ENCODE measurements around the gene PLCG2.

Gene PLCG2

GRCh38 chr16:81817789-81818567, 38.9 kb downstream of the PLCG2 start:
- DNase-seq = no peak

DNA sequence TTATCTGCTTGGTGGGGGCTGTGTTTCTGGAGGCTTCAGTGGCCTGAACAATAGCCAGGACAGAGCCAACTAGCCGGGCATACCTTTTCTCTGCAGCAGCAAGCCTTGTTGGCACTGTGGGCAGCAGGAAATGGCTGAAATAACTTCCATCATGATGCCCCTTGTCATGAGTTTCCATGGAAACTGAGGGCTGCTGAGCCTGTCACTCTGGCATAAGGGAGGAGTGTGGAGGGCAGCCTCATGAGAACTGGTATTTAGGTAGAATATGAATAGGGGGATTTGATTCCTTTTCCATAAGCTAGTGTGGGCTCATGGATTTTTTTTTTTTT, 39.4 kb downstream of the PLCG2 start:
- no peak for DNase-seq

GRCh38 chr16:81818905-81819304, 39.8 kb downstream of the PLCG2 start:
- no peak for DNase-seq

DNA sequence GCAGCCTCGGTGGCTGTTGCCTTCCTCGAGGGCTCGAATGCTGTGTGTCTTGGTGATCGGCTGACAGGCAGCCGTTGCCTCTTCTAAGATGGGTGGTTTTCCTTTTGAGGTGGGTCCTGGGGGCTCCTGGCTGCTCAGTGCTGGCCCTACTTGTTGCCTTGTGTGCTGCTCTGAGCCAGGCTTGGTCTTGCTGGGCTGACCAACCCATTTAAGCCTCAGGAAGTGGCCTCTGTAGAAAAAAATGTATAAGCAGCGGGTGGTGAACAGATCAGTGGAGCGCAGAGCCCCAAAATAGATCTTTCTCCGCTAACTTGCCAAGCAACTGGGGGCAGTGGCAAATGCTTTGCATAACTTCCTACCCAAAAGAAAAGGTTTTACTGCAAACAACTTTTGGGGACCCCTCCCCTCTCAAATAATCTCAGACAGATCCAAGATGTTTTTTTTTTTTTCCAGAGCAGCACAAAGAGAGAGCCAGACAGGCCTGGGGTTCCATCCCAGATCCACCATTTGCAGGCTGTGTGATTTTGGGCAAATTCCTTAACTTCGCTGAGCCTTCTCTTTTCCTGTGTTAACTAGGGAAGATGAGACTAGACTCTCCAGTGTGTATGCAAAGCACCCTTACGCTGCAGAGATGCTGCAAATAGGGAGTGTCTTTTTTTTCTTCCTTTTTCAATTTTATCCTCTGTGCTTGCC, 42.5 kb downstream of the PLCG2 start:
- DNase-seq = no peak

DNA sequence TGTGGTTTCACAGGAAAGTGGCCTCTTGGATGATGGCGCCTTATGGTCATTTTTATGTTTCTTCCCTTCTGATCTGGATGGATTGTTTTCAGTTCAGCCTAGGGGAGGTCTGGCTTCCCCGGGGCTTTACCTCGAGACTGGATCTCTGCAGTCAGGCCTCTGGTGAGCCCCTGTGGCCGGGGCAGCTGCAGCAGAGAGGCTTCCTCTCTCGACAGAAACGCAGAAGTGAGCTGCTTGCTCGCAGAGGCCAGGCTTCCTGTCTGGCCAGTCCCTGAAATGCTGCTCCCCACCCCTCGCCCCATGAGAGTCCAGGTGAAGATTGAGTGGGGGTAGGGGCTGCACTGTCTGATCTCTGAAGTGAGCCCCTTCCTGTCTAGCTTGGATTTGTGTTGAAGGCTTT, 44.0 kb downstream of the PLCG2 start:
- no peak for DNase-seq

DNA sequence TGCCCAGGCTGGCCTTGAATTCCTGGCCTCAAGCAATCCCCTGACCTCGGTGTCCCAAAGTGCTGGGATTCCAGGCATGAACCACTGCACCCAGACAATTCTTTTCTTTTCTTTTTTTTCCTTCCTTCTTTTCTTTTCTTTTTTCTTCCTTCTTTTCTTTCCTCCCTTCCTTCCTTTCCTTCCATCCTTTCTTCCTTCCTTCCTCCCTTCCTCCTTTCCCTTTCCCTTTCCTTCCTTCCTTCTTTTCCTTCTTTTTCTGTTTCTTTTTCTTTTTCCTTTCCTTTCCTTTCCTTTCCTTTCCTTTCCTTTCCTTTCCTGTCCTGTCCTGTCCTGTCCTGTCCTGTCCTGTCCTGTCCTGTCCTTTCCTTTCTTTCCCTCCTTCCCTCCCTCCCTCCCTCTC, 44.6 kb downstream of the PLCG2 start:
- DNase-seq = no peak

DNA sequence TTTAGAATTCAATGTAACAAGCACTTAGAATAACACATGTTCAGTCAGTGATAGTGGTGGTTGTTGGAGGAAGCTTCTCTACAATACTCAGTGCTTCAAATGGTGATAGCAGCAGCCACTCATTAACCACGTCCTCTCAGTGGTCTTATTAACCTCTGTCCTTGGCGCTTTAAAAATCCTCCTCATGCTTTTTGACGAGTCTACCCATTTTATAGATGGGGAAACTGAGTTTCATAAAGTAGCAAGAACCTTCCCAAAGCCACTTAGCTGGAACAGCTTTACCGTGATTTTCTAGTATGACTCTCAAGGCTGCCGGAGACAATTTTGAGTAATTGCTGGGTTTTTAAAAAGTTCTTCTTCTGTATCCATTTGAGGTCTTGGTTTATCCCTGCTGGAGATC, 47.4 kb downstream of the PLCG2 start:
- no peak for DNase-seq

DNA sequence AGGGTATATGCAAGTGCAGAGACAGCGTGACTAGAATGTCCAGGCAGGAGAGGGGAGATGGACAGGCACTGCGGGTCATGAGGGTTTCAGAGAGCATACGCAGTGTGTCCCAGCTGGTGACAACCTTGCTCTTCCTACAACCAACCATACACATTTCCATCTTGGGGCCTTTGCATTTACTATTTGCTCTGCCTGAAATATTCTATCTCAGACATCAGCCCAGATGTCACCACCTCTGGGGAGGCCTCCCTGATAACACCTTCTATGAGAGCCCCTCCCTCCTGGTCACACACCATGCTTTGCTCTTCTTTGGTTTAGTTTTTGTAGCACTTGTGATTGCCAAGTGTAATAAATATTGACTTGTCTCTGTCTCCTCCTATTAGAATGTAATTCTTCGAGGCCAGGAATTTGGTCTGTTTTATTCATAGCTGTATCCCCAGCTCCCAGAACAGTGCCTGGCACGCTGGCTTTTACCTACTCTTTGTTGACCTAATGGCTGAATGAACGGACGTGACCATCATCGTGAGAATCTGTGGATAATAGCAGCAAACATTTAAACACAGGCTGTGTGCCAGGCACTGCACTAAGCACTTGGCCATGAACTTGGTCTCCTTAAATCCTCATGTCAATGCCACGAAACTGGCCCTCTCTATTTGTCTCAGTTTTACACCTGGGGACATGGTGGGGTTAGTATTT, 51.9 kb downstream of the PLCG2 start:
- DNase-seq = no peak

- no peak for DNase-seq
These were observed 52.6 kb downstream of the PLCG2 start for GRCh38 chr16:81831722-81832126.

DNA sequence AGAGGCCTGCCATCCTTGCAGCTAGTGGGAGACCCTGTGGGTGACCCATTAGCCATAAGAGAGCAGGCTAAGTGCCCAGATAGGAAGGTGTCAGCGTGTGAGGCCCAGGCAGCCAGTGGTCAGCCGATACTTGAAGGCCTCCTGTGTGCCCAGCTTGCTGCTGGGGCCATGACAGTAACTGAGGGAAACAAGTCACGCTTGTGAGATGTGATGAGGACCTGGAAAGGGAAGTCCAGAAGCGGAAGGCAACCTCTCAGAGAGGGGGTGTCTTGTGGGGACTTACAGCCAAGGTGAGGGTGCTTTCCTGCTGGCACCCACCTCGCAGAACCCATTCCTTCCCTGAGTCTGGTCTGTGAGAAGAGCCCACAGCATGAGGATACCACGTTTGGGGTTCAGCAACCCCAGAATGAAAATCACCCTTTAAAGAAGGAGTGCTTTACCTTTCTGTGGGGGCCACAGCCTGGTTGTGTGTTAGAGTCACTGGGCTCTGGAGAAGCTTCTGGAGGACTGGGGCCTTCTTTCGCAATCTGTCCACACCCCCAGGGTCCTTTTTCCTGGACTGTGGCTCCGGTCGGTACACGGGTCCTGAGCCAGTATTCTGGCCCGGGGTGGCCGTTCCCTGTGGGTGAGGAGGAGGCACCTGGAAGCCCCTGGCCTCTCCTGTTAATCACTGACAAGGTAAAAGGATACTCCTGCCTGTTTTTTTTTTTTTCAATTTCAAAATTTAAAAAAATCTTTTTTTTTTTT, 53.9 kb downstream of the PLCG2 start:
- DNase-seq = no peak

DNA sequence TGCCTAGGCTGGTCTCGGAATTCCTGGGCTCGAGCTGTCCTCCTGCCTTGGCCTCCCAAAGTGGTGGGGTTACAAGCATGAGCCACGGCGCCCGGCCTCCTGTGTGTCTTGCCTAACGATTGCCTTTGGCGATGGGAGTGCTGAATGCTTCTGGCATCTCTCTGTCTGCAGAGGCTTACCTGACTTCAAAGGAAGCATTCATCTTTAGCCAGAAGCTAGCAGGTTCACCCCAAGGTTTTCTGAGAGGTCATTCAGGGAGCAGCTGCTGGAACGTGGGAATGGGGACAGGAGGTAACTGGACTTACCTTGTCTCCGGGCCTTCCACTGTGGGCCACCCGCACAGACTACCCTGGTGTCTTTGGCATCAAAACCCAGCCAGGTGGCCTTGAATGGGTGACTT, 54.7 kb downstream of the PLCG2 start:
- no peak for DNase-seq

GRCh38 chr16:81834868-81835267, 55.8 kb downstream of the PLCG2 start:
- DNase-seq = no peak

DNA sequence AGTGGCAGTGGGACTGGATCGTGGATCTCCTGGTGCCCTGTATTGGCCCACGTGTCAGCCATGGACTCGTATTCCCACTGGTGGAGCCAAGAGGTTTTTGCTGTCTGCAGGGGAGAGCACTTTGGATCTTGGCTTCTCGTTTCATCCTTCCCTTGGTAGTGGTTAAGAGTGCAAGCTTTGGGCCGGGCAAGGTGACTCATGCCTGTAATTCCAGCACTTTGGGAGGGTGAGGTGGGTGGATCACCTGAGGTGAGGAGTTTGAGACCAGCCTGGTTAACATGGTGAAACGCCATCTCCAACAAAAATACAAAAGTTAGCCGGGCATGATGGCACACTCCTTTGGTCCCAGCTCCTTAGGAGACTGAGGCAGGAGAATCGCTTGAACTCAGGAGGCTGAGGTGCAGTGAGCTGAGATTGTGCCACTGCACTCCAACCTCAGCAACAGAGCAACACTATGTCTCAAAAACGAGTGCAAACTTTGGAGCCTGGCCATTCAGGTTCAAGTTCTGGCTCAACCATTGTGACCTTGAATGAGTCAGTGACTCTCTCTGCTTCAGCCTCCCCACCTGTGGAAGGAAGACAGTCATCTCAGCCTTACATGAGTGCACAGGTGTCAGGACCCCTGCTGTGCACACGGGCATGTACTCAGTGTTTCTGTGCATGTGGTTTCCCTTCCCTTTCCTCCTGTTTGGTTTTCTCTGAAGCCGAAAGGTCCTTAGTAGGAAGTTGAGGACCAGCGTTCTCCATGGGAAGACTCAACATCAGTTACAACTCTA, 57.4 kb downstream of the PLCG2 start:
- DNase-seq = no peak

- DNase-seq = no peak
These were observed 58.2 kb downstream of the PLCG2 start for GRCh38 chr16:81837312-81837751.

- no peak for DNase-seq
These were observed 59.7 kb downstream of the PLCG2 start for GRCh38 chr16:81838794-81839193.

- DNase-seq = no peak
These were observed 62.6 kb downstream of the PLCG2 start for GRCh38 chr16:81841722-81842121.

DNA sequence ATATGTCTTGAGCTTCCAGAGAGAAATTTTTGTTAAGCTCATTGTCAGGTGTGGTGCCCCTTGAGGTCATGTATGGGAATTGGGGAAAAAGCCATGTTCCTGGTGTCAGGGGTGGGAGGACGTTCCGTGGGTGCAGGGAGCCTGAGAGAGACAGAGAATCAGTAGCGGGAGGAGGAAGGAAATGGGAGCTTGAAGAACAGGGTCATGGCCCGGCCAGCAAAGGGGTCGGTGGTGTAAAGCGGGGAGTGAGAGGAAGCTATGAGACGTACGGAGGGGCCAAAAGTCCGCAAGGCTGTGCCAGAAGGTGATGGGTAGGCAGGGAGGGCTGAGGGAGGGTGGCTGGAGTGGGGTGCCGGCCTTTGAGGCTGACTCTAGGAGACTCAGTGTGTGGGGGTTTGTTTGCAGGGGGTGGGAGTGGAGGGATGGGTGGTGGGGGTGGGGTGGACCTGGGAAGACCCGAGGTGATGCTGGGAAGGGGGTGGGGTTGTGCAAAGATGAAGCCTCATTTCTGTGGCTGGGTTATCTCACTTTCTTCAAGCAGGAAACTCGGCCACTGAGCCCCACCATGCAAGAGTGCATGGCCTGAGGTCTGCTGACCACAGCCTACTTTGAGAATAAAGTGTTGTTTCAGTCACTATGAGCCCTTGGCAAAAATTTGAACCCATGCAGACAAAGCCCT, 63.6 kb downstream of the PLCG2 start:
- no peak for DNase-seq

GRCh38 chr16:81843243-81843582, 64.1 kb downstream of the PLCG2 start:
- no peak for DNase-seq

- no peak for DNase-seq
These were observed 64.6 kb downstream of the PLCG2 start for GRCh38 chr16:81843683-81844082.

- no peak for DNase-seq
These were observed 67.0 kb downstream of the PLCG2 start for GRCh38 chr16:81846105-81846504.

- DNase-seq = no peak
These were observed 69.3 kb downstream of the PLCG2 start for GRCh38 chr16:81848306-81848853.
